GM06990 (cell line): Measurements from ENCODE around the gene OR2T8.
A peak's percentile ranks its signal among the peaks of the same experiment; 100 is the strongest.
"Not testable (repeated sequence)": the region's sequence is repeated elsewhere in the genome, so short reads cannot be mapped to it uniquely, and the experiment has no call there.

Experiments used
- DNase-seq: peaks from one replicate; pipeline ENCODE4 v3.0.0-alpha.2; 2011; ENCODE audit not compliant: insufficient read length; ENCODE audit errors: extremely low read depth
- H3K27me3 ChIP-seq: replicated peaks from 2 replicates; pipeline ENCODE4 v1.6.0; 2011; ENCODE audit warnings: low read length; ENCODE audit not compliant: control insufficient read depth, insufficient read depth
- H3K36me3 ChIP-seq: 2 replicates; pipeline ENCODE4 v1.5.1; 2011; ENCODE audit warnings: low read length; ENCODE audit not compliant: control insufficient read depth, insufficient read depth
- H3K4me3 ChIP-seq: replicated peaks from 2 replicates; pipeline ENCODE4 v1.5.1; 2011; ENCODE audit warnings: low read depth, mild to moderate bottlenecking, control low read depth, low read length
- CTCF ChIP-seq: IDR thresholded peaks from 2 replicates; pipeline ENCODE4 v1.5.1; 2011; ENCODE audit warnings: low read length, control low read depth, mild to moderate bottlenecking, inconsistent platforms; ENCODE audit not compliant: insufficient read depth, poor library complexity, severe bottlenecking

OR2T8 gene

DNA sequence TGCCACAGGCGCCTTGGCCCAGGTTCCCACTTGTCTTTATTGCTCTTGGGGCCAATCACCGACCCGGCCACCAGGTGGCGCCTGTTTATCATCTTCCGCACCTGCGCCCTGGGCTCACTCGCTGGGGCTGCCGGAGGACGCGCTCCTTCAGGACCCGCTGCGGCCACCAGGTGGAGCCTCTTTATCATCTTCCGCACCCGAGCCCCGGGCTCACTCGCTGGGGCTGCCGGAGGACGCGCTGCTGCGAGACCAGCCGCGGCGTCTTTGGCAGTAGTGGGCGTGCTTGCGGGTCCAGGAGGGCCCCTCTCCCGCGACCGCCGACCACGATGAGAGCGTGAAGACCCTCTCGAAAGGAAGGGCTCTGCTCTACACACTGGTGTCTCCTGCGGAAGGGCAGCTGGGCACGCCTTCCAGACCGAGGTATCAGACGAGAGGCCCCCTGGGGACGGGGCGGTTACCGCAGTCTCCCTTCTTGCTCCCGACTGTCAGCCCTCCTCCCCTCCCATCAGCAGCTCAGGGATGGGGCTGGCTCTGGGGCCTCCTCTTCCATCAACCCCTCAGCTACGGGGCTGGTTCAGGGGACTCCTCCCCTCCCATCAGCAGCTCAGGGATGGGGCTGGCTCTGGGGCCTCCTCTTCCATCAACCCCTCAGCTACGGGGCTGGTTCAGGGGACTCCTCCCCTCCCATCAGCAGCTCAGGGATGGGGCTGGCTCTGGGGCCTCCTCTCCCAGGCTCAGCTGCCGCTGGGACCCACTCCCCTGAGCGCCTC lies 17.1 kb downstream of the OR2T8 start:
- peak overlapping the region; percentile 55 for H3K4me3 ChIP-seq
- DNase-seq = peak; percentile 85
- peak; percentile 91 for TF ChIP-seq CTCF
- H3K27me3 ChIP-seq, H3K36me3 ChIP-seq: not testable (repeated sequence)

GRCh38 chr1:247942624-247943023 lies 22.6 kb downstream of the OR2T8 start:
- H3K4me3 ChIP-seq = no peak overlapping the region
- TF ChIP-seq CTCF = no peak
- H3K27me3 ChIP-seq = no peaks in the 10 kb centered on the region
- DNase-seq = no peak
- H3K36me3 ChIP-seq = no peaks in the 10 kb centered on the region

DNA sequence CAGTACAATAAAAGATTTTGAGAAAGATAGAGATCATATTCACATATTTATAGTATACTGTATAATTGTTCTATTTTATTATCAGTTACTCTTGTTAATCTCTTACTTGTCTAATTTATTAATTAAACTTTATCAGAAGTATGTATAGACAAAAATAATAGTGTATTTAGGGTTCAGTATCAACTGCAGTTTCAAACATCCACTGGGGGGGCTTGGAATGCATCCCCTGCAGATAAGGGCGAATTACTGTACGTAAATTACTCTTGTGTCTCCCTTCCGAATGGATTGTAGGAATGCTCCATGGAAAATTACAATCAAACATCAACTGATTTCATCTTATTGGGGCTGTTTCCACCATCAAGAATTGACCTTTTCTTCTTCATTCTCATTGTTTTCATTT lies 28.5 kb downstream of the OR2T8 start, which contains the start of gene OR2L8:
OR2L8 (plus strand) TSS at position 301 of the 400 bp plus-strand sequence; CDS start at position 301, 0 bp downstream.
- Histone ChIP-seq H3K27me3 (no peaks in the 10 kb centered on the region), H3K36me3 (no peaks in the 10 kb centered on the region), H3K4me3 (no peak within 1 kb of the TSS)
- DNase-seq = no peak
- no peak for TF ChIP-seq CTCF

DNA sequence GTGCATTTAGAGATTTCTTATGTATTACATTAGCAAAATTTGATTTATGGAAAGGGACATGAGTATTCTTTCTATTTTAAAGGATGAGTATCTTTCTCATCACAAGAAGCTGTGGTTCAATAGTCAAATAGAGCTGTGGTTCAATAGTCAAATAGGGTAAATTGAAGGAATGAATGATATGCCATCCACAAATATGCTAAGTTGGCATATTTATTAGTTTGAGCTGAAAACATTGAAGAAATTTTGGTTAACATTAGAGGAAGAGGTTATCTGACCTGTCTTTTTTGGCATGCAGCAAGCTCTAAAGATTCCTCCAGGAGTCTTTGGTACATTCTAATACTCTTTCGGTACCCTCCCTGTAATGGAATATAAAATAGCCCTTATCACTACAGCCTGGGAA lies 33.4 kb downstream of the OR2T8 start:
- no peak for DNase-seq
- no peak for TF ChIP-seq CTCF
- no peaks in the 10 kb centered on the region for H3K36me3 ChIP-seq
- no peak overlapping the region for H3K4me3 ChIP-seq
- H3K27me3 ChIP-seq = no peaks in the 10 kb centered on the region

- Histone ChIP-seq H3K27me3 (no peaks in the 10 kb centered on the region), H3K4me3 (no peak overlapping the region), H3K36me3 (no peaks in the 10 kb centered on the region)
- DNase-seq = no peak
- TF ChIP-seq CTCF = no peak
Observed at GRCh38 chr1:247961791-247962190, 41.7 kb downstream of the OR2T8 start.
